GM21367 (cell line): ENCODE data around the gene GNB2.

ENCODE experiments used
- ATAC-seq: cut with Tn5 transposase; IDR thresholded peaks from one replicate; pipeline ENCODE4 v1.9.1; 2021; ENCODE audit not compliant: unreplicated experiment

The GNB2 gene

GRCh38 chr7:100673302-100673941 lies at the start of gene GNB2:
Gene GNB2, plus strand, starts transcription at chr7:100673740. Its CDS starts 2,526 bp downstream, at chr7:100676266.
- ATAC-seq = peak; percentile 36

- no peak for ATAC-seq
Measured at GRCh38 chr7:100623951-100624824, 49.4 kb upstream of the GNB2 start.

- no peak for ATAC-seq
Measured at GRCh38 chr7:100626055-100626454, 47.5 kb upstream of the GNB2 start.

GRCh38 chr7:100626530-100627237 lies 46.9 kb upstream of the GNB2 start:
- ATAC-seq = peak; percentile 61

- ATAC-seq = no peak
Measured at GRCh38 chr7:100627238-100627549, 46.3 kb upstream of the GNB2 start.

- no peak for ATAC-seq
Measured at GRCh38 chr7:100629117-100629716, 44.3 kb upstream of the GNB2 start.

GRCh38 chr7:100630066-100630465 lies 43.5 kb upstream of the GNB2 start:
- no peak for ATAC-seq

GRCh38 chr7:100632951-100633717 lies 40.4 kb upstream of the GNB2 start:
- no peak for ATAC-seq

GRCh38 chr7:100639995-100640516 lies 33.5 kb upstream of the GNB2 start:
- no peak for ATAC-seq

- ATAC-seq = no peak
Measured at GRCh38 chr7:100640517-100641440, 32.8 kb upstream of the GNB2 start.

GRCh38 chr7:100641463-100641859 lies 32.1 kb upstream of the GNB2 start, which contains the start of gene TFR2:
Gene TFR2, minus strand, starts transcription at chr7:100641552. Its CDS starts 43 bp downstream, at chr7:100641509.
- no peak for ATAC-seq

GRCh38 chr7:100641860-100642533 lies 31.5 kb upstream of the GNB2 start:
- ATAC-seq = no peak

GRCh38 chr7:100642534-100642907 lies 31.0 kb upstream of the GNB2 start:
- no peak for ATAC-seq

- ATAC-seq = no peak
Measured at GRCh38 chr7:100649826-100650565, 23.5 kb upstream of the GNB2 start.

GRCh38 chr7:100654908-100655831 lies 18.4 kb upstream of the GNB2 start:
- ATAC-seq = no peak

- ATAC-seq = no peak
Measured at GRCh38 chr7:100655908-100656674, 17.4 kb upstream of the GNB2 start, which contains the start of gene ACTL6B. Gene ACTL6B, minus strand, starts transcription at chr7:100656448. Its CDS starts 94 bp downstream, at chr7:100656354.
